Pancreas (tissue), 10 donors: Measurements from ENCODE around the gene CADM3. TPM values are rescaled to one million over a fixed set of nuclear protein-coding genes. Genes with fewer than 3 reads are reported as not detected.

Source experiments
- ATAC-seq, 4 donors: fragments of 200-7000 bp; cut with Tn5 transposase; one replicate each; pipeline versions ENCODE4 v1.8.0 to v1.9.1; 2020; ENCODE audit warnings: mild to moderate bottlenecking in 4 of 4, moderate library complexity in 4 of 4
- DNase-seq, 6 donors: peaks; one replicate each; pipeline ENCODE4 v3.0.0-alpha.2; 2020
- FAIRE-seq: peaks from 2 replicates; lab custom pipeline; 2012; peaks lifted over from hg19 to GRCh38; lab: Jason Lieb, UNC
- H3K27ac ChIP-seq, 4 donors: fragments of 200-600 bp; sonication (generic); 1 replicate in 3 of 4; 2 replicates in 1 of 4; pipeline versions ENCODE4 v1.5.0 to v1.8.0; 2020
- H3K27me3 ChIP-seq, 4 donors: fragments of 200-600 bp; one replicate each; pipeline ENCODE4 v1.8.0; 2021
- H3K36me3 ChIP-seq, 3 donors: fragments of 200-600 bp; sonication (generic) in 1 of 3; one replicate each; pipeline versions ENCODE4 v1.5.0 to v1.8.0; 2020 to 2021
- H3K4me1 ChIP-seq, 3 donors: fragments of 200-600 bp; one replicate each; pipeline ENCODE4 v1.8.0; 2021
- H3K4me3 ChIP-seq, 4 donors: fragments of 200-600 bp; sonication (generic) in 2 of 4; one replicate each; pipeline versions ENCODE4 v1.5.0 to v1.8.0; 2020 to 2021
- H3K9me3 ChIP-seq, 4 donors: fragments of 200-600 bp; one replicate each; pipeline ENCODE4 v1.8.0; 2021
- WGBS, 2 donors: extraction: QIAGEN DNeasy Blood & Tissue Kit; methylation state at CpG; one replicate each; pipeline ENCODE4 v1.1.7; 2013; 5-methylcytosine and 5-hydroxymethylcytosine counted together
- intact Hi-C, 3 donors: fragments of 100-400 bp; cut with DNase I; formaldehyde crosslinking; loops; one replicate each; pipeline versions ENCODE4 v1.11.1 to v1.14.2; 2022
- polyA plus RNA-seq, 2 donors: library from polyadenylated mRNA; stranded (reverse); fragments of 200-250 nt; gene quantifications; one replicate each; pipeline ENCODE4 v1.2.3, GENCODE V29; 2013
- total RNA-seq, 6 donors: library from RNA; stranded (reverse); fragmentation: NEBNext Ultra II Directional in 4 of 6; extraction: Animal tissue kit (Norgen Biotek cat#: 25700) in 4 of 6; gene quantifications; one replicate each; pipeline versions ENCODE4 v1.2.1 to v1.2.4, GENCODE V29; 2021 to 2023
- TF ChIP-seq, protein P1 (sequence below), 4 donors: fragments of 200-600 bp; sonication (generic) in 3 of 4; IDR thresholded peaks; one replicate each; pipeline versions ENCODE4 v1.5.0 to v1.8.0; 2021; ENCODE audit warnings: antibody characterized with exemption in 4 of 4
- donor health status: healthy with polysubstance abuse.
- donor health status: DM: no; HTN: no; CAD: no; lungs with moderate emphysema.
- donor health status: DM: no; HTN: no; CAD: no.
- donor health status: control.
- donor health status: control.
- donor health status: Bipolar disorder and iron deficiency.
- donor health status: DM: yes; HTN: yes; CAD: no.
- donor health status: DM: no; HTN: no; CAD: no.
- donor health status: DM: no; HTN: no; CAD: no.
- donor health status: DM: yes; HTN: yes; CAD: no.

CADM3 gene
- total and polyA plus RNA-seq, 8 donors, result 0.25 to 1.4 (median 0.75) TPM

DNA sequence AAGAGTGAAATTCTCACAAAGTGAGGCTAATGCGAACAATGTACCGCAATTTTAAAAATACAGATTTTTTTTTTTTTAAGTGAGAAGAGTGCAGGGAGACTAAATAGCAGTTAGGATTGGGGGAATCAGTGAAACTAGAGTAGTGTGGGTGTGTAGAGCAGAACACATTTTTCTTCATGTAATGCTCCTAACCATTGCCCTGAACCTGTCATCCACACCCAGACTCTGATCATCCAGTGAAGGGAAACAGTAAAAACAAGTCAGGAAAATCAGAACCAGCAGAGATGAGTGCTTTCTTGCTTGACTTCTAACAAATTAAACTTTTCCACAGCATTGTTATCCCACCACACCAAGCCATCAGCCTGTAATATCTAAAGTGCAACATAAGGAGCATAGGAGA, 9.1 kb downstream of the CADM3 start:
- TF ChIP-seq, protein P1, sequence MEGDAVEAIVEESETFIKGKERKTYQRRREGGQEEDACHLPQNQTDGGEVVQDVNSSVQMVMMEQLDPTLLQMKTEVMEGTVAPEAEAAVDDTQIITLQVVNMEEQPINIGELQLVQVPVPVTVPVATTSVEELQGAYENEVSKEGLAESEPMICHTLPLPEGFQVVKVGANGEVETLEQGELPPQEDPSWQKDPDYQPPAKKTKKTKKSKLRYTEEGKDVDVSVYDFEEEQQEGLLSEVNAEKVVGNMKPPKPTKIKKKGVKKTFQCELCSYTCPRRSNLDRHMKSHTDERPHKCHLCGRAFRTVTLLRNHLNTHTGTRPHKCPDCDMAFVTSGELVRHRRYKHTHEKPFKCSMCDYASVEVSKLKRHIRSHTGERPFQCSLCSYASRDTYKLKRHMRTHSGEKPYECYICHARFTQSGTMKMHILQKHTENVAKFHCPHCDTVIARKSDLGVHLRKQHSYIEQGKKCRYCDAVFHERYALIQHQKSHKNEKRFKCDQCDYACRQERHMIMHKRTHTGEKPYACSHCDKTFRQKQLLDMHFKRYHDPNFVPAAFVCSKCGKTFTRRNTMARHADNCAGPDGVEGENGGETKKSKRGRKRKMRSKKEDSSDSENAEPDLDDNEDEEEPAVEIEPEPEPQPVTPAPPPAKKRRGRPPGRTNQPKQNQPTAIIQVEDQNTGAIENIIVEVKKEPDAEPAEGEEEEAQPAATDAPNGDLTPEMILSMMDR (IDR thresholded peaks at IDR 0.05), result no peak
- ATAC-seq, result no peak
- intact Hi-C loops, result no loop called here
- WGBS, 2 donors, result 94 to 98% methylated on average over 2 of the region's 2 CpGs
- H3K27me3 ChIP-seq, result no peaks in the 10 kb centered on the region
- FAIRE-seq, result no peak
- DNase-seq, result no peak
- H3K4me3 ChIP-seq, result no peak overlapping the region
- no peaks in the 10 kb centered on the region for H3K9me3 ChIP-seq
- no peak overlapping the region for H3K27ac ChIP-seq
- H3K4me1 ChIP-seq, result no peaks in the 10 kb centered on the region
- H3K36me3 ChIP-seq, result no peaks in the 10 kb centered on the region

DNA sequence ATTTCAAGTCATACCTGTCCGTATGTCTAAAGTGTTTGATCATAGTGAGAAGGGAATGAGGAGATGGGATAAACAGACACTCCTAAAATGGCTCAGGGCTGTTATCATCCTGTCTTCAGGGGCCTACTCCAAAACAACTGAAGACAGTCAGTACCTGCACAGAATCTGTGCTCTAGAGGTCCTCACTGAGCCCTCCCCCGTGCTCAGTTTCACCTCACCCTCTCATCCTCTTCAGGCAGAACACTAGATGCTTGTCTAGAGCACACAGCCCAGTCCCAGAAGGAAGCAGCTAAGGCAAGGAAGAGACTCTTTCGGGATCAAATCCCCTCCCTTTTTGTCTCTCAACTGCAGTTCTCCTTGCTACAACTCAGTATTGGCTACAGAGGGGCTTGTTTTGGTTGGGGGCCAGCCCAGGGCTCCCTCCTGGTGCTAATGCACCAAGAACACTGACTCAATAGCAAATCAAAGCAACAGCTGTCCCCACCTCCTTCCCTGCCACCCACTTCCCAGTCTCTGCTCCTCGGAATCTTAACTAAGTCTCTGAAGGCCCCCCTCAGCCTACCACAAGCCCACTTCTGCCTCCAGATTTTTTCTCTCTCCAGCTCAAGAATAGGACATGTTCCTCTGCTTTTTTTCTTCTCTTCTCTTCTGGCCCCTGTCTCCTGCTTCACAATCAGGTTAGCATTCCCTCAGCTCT, 10.1 kb downstream of the CADM3 start:
- Histone ChIP-seq H3K9me3 (no peaks in the 10 kb centered on the region), H3K4me3 (no peak overlapping the region), H3K27ac (no peak overlapping the region), H3K36me3 (no peaks in the 10 kb centered on the region), H3K4me1 (no peaks in the 10 kb centered on the region), H3K27me3 (no peaks in the 10 kb centered on the region)
- no peak for DNase-seq
- intact Hi-C loops, result no loop called here
- ATAC-seq, result no peak
- TF ChIP-seq, protein P1 (IDR thresholded peaks at IDR 0.05), result no peak
- WGBS, 2 donors, result 32% methylated on average over 4 of the region's 4 CpGs
- no peak for FAIRE-seq

DNA sequence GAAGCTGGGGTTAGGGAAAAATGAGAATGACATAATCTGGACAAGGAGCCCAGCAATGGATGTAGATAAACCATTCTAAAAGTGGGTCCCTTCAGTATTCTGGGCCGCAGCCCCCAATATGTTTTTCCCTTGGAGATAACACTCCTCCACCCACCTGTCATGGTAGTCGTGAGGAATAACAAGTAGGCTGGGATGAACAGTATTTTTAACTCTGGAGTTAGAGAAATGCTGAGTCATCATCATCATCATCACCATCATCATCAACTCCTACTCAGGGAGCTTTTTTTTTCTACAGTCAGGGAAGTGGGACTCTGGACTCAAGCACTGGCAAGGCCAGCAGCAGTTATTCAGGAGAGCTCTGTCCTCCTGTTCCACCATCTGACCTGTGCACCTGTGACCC, 12.8 kb downstream of the CADM3 start:
- no peak for DNase-seq
- TF ChIP-seq, protein P1 (IDR thresholded peaks at IDR 0.05), result no peak
- 54 to 59% methylated on average over 2 of the region's 2 CpGs for WGBS, 2 donors
- Histone ChIP-seq H3K27me3 (peaks cover 0 to 6% (median 2%) of the 10 kb centered on the region in 4 donors), H3K4me3 (no peak overlapping the region), H3K4me1 (peaks cover 0 to 2% (median 0%) of the 10 kb centered on the region in 3 donors), H3K9me3 (no peaks in the 10 kb centered on the region), H3K36me3 (no peaks in the 10 kb centered on the region), H3K27ac (no peak overlapping the region)
- intact Hi-C loops, result no loop called here
- no peak for ATAC-seq
- FAIRE-seq, result no peak

DNA sequence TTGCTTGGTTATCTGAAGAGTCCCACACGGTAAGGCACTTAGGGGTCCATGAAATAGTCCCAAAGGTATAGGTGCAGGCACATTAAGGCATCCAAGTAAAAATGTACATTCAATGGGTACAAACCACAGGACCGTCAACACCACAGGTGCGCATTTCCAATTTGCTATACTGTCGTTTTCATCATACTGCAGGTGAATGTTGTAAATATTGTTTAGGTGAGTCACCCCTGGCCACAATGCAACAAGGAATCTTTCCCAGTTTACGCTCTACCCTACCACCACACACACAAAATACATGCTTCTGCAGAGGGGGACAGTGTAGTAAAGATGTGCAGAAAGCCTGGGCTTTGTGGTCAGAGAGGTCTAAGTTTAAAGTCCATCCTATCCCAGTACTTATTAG, 13.7 kb downstream of the CADM3 start:
- peaks cover 0 to 6% (median 2%) of the 10 kb centered on the region in 4 donors for H3K27me3 ChIP-seq
- ATAC-seq (no peak), FAIRE-seq (no peak), DNase-seq (no peak)
- TF ChIP-seq, protein P1 (IDR thresholded peaks at IDR 0.05), result no peak
- H3K9me3 ChIP-seq, result no peaks in the 10 kb centered on the region
- H3K4me3 ChIP-seq, result no peak overlapping the region
- peaks cover 0 to 2% (median 0%) of the 10 kb centered on the region in 3 donors for H3K4me1 ChIP-seq
- H3K27ac ChIP-seq, result no peak overlapping the region
- no peaks in the 10 kb centered on the region for H3K36me3 ChIP-seq
- intact Hi-C loops, result no loop called here
- 63 to 73% methylated on average over 5 of the region's 5 CpGs for WGBS, 2 donors

DNA sequence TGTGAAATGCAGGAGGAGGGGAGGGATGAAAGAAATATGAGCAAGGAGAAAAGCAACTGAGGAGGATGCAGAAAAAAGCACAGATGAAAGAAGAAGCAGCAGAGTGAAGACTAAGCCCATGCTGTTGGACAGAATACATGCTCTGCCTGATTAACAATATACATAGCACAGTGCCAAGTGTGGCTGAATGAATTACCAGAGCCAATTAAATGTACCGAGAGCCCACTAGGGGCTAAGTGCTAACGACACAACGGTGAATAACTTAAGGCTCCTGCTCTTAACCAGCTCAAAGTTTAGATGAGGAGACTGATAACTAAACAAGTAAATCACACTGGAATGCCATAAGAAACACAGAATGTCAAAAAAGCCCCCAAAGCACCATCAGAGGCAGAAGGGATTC, 15.6 kb downstream of the CADM3 start:
- Histone ChIP-seq H3K4me3 (no peak overlapping the region), H3K27me3 (peaks cover 0 to 6% (median 2%) of the 10 kb centered on the region in 4 donors), H3K36me3 (no peaks in the 10 kb centered on the region), H3K27ac (no peak overlapping the region), H3K9me3 (no peaks in the 10 kb centered on the region), H3K4me1 (peaks cover 0 to 2% (median 0%) of the 10 kb centered on the region in 3 donors)
- TF ChIP-seq, protein P1 (IDR thresholded peaks at IDR 0.05), result no peak
- DNase-seq, result no peak
- no peak for FAIRE-seq
- ATAC-seq, result no peak
- intact Hi-C loops, result no loop called here
- 42 to 44% methylated on average over 3 of the region's 3 CpGs for WGBS, 2 donors
